ENCODE measurements around the gene LPP. TPM values are rescaled to one million over a fixed set of nuclear protein-coding genes. Genes with fewer than 3 reads are reported as not detected.

Gene LPP
- total and polyA plus RNA-seq, 8 donors: 4.9 to 84.4 (median 45.9) TPM

DNA sequence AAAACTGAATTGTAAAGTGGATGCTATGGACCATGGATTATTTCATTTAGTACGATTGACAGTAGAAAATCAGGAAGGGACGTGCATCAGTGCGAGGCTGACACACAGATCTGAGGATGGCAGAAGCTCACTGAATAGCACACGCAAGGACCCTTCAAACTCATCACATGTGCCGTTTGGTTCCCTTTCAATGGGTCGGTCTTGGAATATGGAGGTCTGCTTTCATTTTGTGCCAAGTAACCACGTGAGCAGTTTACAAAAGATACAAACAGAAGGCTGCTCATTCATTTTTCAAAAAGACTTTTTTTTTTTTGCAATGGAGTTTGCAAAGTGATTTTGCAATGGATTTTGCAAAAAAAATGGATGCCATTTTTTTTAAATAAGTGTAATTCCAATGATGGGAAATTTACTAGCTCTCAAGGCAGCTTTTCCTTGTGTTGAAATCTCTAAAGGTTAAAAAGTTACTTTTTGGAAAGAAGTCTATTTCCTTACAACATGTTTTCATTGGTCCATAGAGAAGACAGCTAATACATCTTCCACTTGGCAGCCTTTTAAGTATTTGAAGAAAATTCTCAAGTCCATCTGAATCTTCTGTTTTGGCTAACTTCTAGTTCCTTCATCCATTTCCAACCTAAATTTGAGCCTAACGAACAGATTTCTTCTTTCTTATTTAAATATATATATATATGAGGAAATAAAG is 625.5 kb downstream of the LPP start:
- ATAC-seq (peak in 2 of 4 donors; percentile 19), FAIRE-seq (no peak)
- H3K27ac ChIP-seq: no peak overlapping the region

GRCh38 chr3:188780193-188781147 is 626.5 kb downstream of the LPP start:
- no peak for FAIRE-seq
- intact Hi-C loops (cut with DNase I): no loop called here
- 81 to 87% methylated on average over 5 of the region's 5 CpGs for WGBS, 2 donors

More for the DNA sequence above, 625.5 kb downstream of the LPP start:
- intact Hi-C loops (cut with DNase I): no loop called here
- no peaks in the 10 kb centered on the region for H3K9me3 ChIP-seq
- no peaks in the 10 kb centered on the region for H3K36me3 ChIP-seq
- no peak overlapping the region for H3K4me3 ChIP-seq
- 88 to 89% methylated on average over 8 of the region's 8 CpGs for WGBS, 2 donors
- no peak for DNase-seq
- H3K4me1 ChIP-seq: peaks cover 0 to 53% (median 10%) of the 10 kb centered on the region in 3 donors
- no peak for TF ChIP-seq CTCF (IDR thresholded peaks at IDR 0.05)
- H3K27me3 ChIP-seq: no peaks in the 10 kb centered on the region

DNA sequence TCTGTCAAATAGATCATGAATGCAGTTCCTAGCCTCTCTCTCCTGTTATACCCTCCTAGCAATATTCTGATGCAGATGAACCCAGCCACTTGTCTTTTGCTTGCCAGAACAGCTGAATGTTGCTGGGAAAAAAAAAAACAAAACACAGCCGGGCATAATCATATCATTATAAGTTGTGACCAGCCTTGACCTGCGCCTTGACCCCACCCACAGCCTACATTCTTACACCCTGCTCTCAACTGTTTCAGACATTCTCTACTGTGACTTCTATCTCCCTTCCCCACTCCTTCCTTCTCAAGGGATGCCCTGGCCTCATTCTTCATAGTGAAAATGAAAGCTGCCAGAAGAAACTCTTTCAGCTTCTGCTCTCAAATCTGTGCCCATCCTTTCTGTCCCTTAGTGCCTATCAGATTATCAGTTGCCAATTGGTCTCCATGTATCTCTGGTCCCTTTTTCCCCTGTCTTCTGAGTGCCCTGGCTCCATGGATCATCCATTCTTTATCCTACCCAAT is 628.7 kb downstream of the LPP start:
- peaks cover 0 to 41% (median 0%) of the 10 kb centered on the region in 3 donors for H3K4me1 ChIP-seq
- no peaks in the 10 kb centered on the region for H3K36me3 ChIP-seq
- intact Hi-C loops (cut with DNase I): no loop called here
- 37 to 41% methylated on average over 2 of the region's 2 CpGs for WGBS, 2 donors
- ATAC-seq: no peak
- H3K27ac ChIP-seq: no peak overlapping the region
- no peak for FAIRE-seq
- no peak for DNase-seq
- no peaks in the 10 kb centered on the region for H3K9me3 ChIP-seq
- no peak overlapping the region for H3K4me3 ChIP-seq
- TF ChIP-seq CTCF (IDR thresholded peaks at IDR 0.05): no peak
- no peaks in the 10 kb centered on the region for H3K27me3 ChIP-seq

More at GRCh38 chr3:188780193-188781147, 626.5 kb downstream of the LPP start:
- ATAC-seq (peak in 3 of 4 donors; percentile 58 to 81 (median 72)), DNase-seq (peak in 1 of 6 donors; percentile 28)
- Histone ChIP-seq H3K4me3 (no peak overlapping the region), H3K36me3 (no peaks in the 10 kb centered on the region), H3K4me1 (peaks cover 0 to 46% (median 10%) of the 10 kb centered on the region in 3 donors), H3K27me3 (no peaks in the 10 kb centered on the region), H3K27ac (peak overlapping the region in 2 of 4 donors; percentile 21 to 28), H3K9me3 (no peaks in the 10 kb centered on the region)
- TF ChIP-seq CTCF (IDR thresholded peaks at IDR 0.05): no peak

DNA sequence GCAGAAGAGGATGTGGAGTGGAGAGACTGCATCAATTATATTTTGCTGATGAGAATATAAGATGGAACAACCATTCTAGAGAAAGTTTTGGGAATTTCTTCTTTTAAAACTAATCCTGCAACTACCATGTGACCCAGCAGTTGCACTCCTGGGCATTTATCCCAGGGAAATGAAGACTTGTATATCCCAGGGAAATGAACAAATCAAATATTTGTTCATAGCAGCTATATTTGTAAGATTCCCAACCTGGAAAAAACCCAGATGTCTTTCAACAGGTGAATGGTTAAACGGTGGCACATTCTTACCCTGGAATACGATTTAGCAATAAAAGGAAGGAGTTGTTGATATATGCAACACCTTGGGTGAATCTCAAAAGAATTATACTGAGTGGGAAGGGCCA is 632.5 kb downstream of the LPP start:
- no peak for TF ChIP-seq CTCF (IDR thresholded peaks at IDR 0.05)
- intact Hi-C loops (cut with DNase I): no loop called here
- Histone ChIP-seq H3K27me3 (no peaks in the 10 kb centered on the region), H3K4me3 (no peak overlapping the region), H3K27ac (no peak overlapping the region), H3K9me3 (no peaks in the 10 kb centered on the region), H3K4me1 (peaks cover 0 to 17% (median 0%) of the 10 kb centered on the region in 3 donors), H3K36me3 (no peaks in the 10 kb centered on the region)
- DNase-seq (no peak), FAIRE-seq (no peak), ATAC-seq (peak; percentile 40 to 63 (median 44))
- 13 to 17% methylated on average over 2 of the region's 2 CpGs for WGBS, 2 donors
